ENCODE data around the gene CRIM1.

The CRIM1 gene

GRCh38 chr2:36526226-36526625 is 170.6 kb downstream of the CRIM1 start:
- no peak for TF ChIP-seq CTCF (IDR thresholded peaks at IDR 0.05; ENCODE audit: control insufficient read depth, extremely low read depth, insufficient read depth)
- no peak for DNase-seq (ENCODE audit: low read depth)
- H3K4me3 ChIP-seq (ENCODE audit: low read depth, low read length): no peak overlapping the region

- DNase-seq (ENCODE audit: low read depth): no peak
- TF ChIP-seq CTCF (IDR thresholded peaks at IDR 0.05; ENCODE audit: control insufficient read depth, extremely low read depth, insufficient read depth): no peak
- H3K4me3 ChIP-seq (ENCODE audit: low read depth, low read length): no peak overlapping the region
These were observed 172.7 kb downstream of the CRIM1 start for GRCh38 chr2:36528274-36528673.

- TF ChIP-seq CTCF (IDR thresholded peaks at IDR 0.05; ENCODE audit: control insufficient read depth, extremely low read depth, insufficient read depth): no peak
- no peak overlapping the region for H3K4me3 ChIP-seq (ENCODE audit: low read depth, low read length)
- no peak for DNase-seq (ENCODE audit: low read depth)
These were observed 173.3 kb downstream of the CRIM1 start for GRCh38 chr2:36528766-36529392.

- TF ChIP-seq CTCF (IDR thresholded peaks at IDR 0.05; ENCODE audit: control insufficient read depth, extremely low read depth, insufficient read depth): no peak
- no peak for DNase-seq (ENCODE audit: low read depth)
- no peak overlapping the region for H3K4me3 ChIP-seq (ENCODE audit: low read depth, low read length)
These were observed 174.8 kb downstream of the CRIM1 start for GRCh38 chr2:36530178-36530982.

- no peak for TF ChIP-seq CTCF (IDR thresholded peaks at IDR 0.05; ENCODE audit: control insufficient read depth, extremely low read depth, insufficient read depth)
- no peak for DNase-seq (ENCODE audit: low read depth)
- H3K4me3 ChIP-seq (ENCODE audit: low read depth, low read length): no peak overlapping the region
These were observed 175.4 kb downstream of the CRIM1 start for GRCh38 chr2:36530983-36531354.

- no peak overlapping the region for H3K4me3 ChIP-seq (ENCODE audit: low read depth, low read length)
- DNase-seq (ENCODE audit: low read depth): no peak
- TF ChIP-seq CTCF (IDR thresholded peaks at IDR 0.05; ENCODE audit: control insufficient read depth, extremely low read depth, insufficient read depth): no peak
These were observed 178.8 kb downstream of the CRIM1 start for GRCh38 chr2:36534275-36534799.

All from LNCaP clone FGC (cell line).